LoVo (cell line): ENCODE results near the gene FNBP1L.

Experiments used
- DNase-seq: peaks from one replicate; pipeline ENCODE4 v3.0.0-alpha.2; 2016; ENCODE audit warnings: low spot score

FNBP1L gene

DNA sequence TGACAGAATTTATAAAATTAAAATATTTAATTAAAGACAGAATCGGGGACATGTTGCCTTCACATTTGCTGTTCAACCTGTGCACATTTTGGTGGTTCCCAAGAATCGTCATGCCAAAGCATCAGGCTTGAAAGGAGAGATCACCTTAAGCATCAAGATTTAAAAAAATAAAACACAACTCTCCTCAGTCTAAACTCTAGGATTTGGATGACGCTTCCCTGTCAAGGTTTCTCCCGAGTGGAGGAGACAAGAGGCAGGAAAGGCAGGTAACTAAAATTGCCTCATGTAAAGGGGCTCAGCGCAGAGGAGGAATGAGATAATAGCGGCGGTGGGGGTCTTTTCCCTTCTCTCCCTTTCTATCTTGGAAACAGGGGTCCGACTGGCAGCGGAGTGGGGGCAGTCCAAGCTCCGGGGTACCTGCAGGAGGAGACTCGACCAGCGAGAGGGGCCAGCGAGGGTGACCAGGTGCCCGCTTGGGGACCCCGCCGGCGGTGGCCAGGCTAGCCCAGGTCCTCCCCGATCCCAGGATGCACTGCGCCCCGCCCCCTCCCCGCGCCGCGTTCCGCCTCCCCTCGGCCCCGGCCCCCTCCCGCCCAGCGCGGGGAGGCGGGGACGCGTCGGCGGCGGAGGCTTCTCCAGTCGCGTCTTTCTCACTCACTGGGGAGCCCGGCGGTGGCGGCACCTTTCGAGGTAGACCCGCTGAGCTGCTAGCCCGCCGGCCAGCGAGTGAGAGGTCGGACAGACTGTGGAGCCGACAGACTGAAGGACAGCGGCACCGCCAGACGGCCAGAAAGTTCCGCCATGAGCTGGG is at the start of gene FNBP1L:
Gene FNBP1L (plus strand): TSS at position 638 of the 811 bp plus-strand sequence. CDS start 164 bp downstream, at position 802.
- peak; percentile 77 for DNase-seq

DNA sequence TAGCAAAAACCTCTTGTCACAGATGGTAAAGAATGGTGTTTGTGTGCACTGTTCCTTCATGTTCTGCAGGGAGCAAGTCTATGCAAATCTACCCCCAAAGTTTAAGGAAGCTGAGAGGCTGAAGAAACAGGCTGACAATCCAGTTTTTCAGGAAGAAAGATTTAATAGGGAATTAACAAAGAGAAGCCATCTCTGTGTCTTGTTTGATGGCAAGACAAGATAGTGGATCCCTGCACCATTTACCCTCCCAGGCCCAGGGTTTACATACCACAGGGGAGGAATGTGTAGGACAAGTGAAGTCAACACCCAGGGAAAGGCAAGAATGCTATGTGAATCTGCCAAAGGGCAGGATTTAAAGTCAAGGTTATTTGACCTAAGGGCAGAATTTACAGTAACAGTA is 48.1 kb upstream of the FNBP1L start:
- no peak for DNase-seq

DNA sequence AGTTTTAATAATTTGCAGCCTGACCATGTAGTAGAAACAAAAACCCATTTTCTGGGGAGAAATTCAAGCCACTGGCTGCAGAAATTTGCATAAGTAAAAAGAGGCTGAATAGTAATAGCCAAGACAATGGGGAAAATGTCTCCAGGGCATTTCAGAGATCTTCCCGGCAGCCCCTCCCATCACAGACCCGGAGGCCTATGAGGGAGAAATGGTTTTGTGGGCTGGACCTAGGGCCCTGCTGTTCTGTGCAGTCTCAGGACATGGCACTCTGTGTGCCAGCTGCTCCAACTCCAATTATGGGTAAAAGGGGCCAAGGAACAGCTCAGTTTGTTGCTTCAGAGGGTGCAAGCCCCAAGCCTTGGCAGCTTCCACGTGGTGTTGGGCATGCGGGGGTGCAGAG is 39.7 kb upstream of the FNBP1L start:
- no peak for DNase-seq

DNA sequence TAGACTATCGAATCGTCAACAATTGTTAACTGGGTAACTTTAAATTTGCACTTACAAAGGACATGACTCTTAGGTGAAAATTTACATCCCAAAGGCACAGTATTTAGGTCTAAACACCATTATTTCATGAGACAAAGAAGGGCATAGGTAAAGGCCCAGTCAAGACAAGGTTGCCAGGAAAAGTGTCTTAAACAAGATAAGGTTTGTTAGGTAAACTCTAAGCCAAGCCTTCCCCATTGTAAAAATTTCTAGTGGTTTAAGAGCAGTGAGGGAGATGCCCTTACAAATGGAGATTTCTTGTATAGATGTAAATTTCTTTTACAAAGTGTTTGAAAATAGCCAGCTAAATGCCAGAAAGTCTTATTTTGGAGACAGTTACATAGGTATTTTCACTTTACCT is 36.9 kb upstream of the FNBP1L start:
- DNase-seq, result no peak

DNA sequence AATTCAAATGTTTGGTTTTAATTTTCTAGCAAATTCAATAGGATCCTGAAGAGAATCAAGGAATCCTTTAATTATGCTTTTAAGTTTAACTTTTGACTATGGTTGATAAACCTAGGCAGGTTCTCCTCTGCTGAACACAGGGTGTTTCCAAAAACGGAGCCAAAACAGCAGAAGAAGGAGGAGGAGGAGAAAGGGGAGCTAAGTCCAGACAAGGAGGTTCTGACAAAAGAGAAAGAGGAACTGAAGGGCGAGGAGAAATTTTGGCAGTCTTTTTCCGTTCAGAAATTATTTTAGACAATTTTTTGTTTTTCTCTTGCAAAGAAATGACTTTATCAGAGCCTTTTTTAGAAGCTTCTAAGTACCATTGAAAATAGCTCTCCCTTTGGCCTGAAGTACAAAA is 33.2 kb upstream of the FNBP1L start:
- no peak for DNase-seq

DNA sequence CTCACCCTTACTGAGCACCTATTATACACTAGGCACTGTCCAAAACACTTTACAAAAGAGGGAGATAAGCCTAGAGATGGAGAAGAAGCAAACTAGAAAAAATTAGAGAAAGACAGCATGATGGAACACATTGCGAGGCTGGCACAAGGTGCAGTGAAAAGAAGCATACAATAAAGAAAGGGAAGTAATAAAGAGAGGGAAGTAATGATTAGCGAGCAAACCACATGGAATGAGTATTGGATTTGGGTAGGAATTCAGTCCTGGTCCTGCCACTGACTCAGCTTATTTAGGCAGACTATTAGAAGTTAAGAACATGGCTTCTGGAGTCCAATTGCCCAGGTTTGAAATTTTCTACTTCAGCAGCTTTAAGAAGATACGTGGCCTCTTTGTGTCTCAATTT is 32.6 kb upstream of the FNBP1L start:
- DNase-seq, result no peak

DNA sequence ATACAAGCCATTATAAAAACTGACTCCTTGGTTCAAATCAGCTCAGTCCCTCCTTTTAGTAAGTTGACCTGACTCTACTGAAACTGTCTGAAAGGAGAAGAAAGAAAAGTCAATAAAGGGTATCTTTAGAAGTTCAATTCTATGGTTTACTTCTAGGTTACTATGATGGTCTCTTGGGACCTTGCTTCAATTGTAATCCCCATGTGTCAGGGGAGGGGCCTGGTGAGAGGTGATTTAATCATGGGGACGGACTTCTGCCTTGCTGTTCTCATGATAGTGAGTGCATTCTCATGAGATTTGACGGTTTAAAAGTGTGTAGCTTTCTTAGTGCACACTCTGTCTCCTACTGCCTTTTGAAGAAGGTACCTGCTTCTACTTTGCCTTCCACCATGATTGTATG is 31.7 kb upstream of the FNBP1L start:
- DNase-seq, result no peak

DNA sequence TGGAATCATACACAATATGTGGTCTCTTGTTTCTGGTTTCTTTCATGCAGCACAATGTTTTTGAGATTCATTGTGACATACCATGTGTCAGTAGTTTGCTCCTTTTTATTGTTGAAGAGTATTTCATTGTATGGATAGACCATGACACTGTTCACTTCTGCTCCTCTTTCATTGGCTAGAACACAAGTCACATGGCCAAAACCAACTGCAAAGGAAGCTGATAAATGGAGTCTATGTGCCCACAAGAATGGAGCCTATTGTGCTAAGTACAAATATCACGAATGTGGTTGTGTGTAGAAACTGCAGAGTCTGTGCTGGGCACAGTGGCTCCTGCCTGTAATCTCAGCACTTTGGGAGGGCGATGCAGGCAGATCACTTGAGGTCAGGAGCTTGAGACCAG is 28.6 kb upstream of the FNBP1L start:
- no peak for DNase-seq

DNA sequence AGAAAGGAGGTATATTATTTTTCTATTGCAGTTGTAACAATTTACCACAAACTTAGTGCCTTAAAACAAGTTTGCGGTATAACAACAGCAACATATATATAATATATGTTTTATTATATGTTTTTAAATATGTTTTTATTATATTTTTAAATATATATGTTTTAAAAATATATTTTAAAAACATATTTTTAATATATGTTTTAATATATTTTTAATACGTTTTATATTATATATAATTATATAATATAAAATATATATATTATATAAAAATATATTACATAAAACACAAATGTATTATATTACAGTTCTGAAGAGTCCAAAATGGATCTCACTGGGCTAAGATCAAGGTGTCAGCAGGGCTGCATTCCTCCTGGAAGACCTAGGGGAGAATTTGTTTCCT is 27.5 kb upstream of the FNBP1L start:
- no peak for DNase-seq

DNA sequence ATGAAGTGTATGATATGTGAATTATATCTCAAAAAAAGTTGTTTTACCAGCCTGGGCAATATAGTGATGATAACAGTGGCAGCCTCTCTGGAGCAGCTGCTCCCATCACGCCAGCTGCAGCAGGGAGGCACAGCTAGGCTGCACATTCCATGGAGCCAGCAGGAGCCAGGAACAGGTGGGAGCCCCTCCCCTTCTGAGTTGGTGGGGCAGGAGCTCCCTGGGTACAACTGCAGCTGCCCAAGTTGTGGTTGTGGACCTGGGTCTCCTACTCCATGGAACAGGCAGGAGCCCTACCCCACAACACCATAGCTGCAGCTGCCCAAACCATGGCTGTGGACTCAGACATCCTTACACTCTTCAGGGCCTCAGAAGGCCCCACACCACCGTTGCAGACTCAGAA is 21.7 kb upstream of the FNBP1L start:
- DNase-seq, result no peak

DNA sequence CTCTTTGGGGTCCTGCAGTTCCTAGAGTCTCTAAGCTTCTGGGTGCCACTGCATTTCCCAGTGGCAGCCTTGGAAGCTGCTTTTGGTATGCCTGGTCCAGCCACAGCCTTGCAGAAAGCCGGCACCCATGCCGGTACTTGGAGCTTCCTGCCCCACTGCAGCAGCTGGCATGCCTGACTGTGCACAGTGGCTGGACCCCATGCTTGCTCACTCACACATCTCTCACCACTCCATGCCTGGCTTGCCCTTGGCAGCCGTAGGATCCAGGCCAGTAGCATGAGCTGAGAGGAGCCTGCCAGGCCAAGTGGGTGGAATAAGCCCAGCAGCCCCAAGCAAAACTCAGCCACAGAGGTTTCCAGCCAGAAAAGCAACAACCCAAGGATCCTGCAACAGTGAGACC is 20.3 kb upstream of the FNBP1L start:
- no peak for DNase-seq

DNA sequence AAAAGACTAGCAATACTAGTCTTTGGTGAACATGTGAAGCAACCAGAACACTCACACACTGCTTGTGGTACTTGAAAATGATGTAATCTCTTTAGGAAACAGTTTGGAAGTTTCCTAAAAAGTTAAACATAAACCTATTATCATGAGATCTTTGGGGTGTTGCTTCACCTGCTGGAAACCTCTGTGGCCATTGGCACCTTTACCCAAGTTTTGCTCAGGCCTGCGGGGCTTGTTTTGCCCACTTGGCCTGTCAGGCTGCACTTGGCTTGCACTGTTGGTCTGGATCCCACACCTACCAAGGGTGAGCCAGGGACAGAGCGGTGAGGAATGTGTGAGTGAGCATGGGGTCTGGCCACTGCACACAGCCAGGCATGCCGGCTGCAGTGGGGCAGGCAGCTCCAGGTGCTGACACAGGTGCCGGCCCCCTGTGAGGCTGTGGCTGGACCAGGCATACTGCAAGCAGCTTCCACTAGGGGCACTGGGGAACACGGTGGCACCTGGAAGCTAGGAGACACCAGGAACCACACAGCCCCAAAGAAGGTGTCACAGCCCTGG is 14.4 kb upstream of the FNBP1L start:
- no peak for DNase-seq

DNA sequence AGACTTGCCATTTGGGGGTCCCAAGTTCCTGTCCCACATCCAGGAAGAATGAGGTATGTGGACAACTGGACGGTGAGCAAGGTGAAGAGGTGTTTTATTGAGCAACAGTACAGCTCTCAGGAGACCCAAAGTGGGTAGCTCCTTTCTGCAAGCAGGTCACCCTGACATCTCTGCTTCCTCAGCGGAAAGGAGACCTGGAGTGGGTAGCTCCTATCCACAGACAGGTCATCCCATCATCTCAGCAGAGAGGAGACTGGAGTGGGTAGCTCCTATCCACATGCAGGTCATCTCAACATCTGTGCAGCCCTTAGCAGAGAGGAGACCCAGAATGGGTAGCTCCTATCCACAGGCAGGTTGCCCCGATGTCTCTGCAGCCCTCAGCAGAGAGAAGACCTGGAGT is 13.8 kb upstream of the FNBP1L start:
- DNase-seq, result no peak

DNA sequence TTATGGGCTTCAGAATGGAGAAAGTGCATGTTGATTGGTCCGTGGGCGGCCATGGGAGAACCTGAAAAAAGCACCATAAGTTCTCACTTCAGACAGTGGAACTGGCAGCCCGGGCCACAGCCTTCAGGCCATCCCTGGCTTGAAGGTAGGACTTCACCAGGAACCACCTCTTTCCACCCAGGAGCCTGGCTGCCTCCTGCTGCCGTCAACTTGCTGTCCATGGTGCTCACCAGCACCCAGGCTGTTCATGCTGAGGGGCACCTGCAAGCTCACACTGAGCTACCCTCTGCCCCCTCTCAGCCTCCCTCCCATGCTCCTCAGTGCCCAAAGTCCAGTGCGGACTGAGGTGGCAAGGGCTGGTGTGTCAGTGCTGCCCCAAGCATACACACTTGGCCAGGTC is 12.9 kb upstream of the FNBP1L start:
- DNase-seq, result no peak

DNA sequence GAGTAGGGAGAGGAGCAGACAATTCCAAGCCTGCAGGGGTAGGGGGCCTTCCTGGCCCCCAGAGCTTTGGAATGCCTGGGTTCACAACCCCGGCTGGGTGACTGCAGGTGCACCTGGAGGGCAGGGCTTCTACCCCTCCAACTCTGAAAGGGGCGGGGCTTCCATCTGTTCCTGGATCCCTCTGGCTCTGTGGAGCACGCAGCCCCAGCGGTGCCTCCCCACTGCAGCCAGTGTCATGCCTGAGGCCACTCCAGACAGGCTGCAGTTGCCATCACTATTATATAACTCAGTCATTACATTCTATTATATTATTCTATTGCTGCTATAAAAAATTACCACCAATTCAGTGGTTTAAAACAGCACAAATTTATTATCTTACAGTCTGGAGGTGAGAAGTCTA is 12.5 kb upstream of the FNBP1L start:
- DNase-seq, result no peak

DNA sequence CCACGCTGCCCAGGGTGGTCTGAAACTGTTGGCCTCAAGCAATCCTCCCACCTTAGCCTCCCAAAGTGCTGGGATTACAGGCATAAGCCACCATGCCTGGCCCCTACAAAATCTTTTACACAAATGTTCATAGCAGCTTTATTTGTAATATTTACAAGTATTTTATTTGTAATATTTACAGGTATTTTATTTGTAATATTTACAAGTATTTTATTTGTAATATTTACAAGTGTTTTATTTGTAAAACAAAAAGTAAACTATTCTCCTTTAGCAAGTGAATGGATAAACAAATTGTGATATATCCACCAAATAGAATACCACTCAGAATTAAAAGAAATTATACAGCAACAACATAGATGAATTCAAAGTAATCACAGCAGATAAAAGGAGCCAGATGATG is 11.4 kb upstream of the FNBP1L start:
- no peak for DNase-seq

DNA sequence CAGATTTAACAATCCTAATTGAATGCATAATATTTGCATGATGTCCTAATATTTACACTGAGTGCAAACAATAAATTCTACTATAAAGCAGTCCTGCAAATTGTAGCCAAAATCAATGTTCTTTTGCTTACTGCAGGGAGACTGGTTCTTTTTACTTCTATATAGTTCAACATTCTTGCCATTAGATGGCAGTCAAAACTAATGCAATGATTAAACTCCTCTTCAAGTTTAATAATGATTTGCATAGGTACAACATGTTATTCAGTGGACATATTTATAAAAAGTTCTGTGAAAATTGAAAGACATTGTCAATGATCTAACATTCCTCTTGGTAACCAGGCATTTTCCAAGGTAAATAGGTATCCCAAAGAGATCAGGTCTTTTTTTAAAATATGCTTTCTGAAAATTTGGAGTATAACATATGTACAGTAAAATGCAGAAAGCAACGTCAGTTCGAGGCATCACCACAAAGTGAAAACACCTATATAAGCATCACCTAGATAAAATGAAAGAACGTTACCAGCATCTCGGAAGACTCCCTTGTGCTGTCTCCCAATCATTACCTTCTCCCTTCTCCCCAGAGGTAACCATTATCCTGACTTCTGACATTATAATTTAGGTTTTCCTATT is 9.8 kb upstream of the FNBP1L start:
- DNase-seq, result peak; percentile 69

DNA sequence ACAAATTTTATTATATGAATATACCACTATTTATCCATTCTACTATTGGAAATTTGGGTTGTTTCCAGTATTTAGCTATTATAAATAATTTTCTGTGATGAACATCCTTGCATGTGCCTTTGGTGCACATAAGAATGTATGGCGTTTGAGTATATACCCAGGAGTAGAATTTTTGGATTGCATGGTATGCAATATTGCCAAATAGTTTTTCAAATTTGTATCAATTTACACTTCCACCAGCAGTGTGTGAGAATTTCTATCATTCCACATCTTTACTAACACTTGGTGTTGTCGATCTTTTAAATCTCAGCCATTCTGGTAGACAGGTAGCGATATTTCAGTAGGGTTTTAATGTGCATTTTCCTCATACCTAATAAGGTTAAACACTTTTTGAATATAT is 9.2 kb upstream of the FNBP1L start:
- no peak for DNase-seq

DNA sequence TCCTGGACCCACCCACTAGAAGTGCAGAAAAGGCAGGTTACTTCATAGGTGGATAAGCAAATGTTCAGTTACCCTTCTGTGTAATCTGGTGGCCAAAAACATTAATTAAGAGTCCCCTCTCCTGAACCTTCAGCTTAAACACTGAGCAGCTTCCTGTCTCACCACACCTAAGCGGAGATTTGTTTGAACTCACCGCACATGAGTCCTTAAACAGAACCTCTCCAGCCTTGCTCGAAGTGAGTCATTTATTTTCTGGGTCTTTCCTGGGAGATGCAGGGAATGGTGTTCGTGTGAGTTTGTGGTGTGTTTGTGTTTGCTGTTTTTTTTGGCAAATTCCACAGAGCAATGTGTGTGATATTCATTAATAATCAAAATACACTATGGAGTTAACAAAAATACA is 7.6 kb upstream of the FNBP1L start:
- DNase-seq, result peak; percentile 27

DNA sequence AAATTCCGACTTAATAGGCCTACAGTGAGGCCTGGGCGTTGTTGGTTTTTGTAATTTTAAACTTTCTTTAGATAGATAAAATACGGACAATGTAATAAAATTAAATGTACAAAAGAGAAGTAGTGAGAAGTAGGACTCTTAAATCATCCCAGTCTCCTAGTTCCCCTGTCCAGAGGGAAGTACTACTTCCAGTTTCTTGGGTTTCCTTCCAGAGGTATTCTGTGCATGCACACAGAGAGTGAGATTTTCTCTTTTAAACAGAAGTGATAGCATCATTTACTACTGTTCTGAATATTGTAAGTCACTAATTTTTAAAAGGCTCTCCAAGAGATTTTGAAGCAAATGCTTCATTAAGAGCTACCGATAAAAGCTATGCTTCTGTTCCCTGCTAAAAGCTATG is 7.2 kb upstream of the FNBP1L start:
- DNase-seq, result no peak

DNA sequence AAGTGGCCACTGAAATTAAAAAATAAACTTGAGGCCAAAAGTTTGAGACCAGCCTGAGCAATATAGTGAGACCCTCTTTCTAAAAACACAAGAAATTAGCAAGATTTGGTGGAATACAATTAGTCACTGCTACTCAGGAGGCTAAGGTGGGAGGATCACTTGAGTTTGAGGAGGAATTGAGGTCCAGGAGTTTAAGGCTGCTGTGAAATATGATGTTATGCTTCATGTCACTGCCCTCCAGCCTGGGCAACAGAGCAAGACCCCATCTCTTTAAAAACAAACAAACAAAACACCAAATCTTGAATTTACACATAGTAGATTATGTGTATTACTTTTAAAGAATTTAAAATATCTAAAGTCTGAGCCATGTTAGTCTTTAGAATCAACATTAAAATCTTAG is 6.3 kb upstream of the FNBP1L start:
- DNase-seq, result no peak

DNA sequence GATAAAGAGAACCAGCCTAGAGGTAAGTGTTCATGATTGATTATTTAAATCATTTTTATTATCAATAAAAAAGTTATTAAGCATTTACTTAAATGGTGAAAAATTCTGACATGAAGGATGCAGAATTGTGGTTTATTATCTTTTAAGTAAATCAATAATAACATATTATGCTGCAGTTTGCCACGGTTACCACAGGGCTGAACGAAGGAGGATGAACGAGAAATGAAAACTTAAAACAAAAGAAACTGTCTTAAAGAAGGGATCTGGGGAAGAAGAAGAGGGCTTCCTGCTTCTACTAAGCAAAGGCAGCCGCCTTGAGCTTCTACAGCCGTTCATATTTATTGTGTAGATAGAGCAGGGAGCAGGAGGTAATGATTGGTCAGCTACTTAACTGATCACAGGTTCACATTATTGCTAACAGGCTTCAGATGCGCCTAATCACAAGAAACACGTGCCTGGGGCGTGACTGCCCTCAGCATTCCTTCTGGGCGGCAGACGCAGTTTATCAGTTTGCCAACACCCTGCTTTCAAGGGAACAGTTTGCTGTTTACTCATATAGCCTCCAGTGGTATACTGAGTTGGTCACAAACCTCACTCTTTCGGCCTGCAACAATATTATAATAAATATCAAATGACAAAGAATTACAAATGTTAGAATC is 5.8 kb upstream of the FNBP1L start:
- peak; percentile 80 for DNase-seq

DNA sequence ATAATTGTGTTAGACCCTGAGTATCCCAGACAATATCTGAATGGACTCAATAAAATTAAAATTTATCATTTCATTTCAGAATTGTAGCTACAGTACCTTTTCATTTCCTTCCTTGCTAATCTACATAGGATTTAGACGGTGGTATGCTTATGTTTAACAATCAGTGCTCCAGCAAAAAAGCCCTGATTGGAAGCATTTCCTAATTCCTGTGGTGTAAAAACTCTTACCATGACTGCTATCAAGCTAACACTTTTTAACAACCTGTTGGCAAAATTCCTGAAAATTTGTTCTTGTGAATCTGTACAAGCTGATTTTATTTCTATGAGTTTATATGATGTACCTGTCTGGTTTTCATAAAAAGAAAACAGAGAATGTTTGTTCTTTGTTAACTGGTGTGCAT is 5.2 kb upstream of the FNBP1L start:
- no peak for DNase-seq
